ENCODE data around the gene IFT43. TPM values are rescaled to one million over a fixed set of nuclear protein-coding genes. Genes with fewer than 3 reads are reported as not detected.

IFT43 gene
- total RNA-seq, 1 experiment from 2014 or later = 17.5 TPM

GRCh38 chr14:76067536-76067935 lies 82.0 kb downstream of the IFT43 start:
- H3K9me3 Mint-ChIP-seq = peaks cover 24% of the 10 kb centered on the region
- CTCF ChIA-PET = interaction anchor here (2.3 kb wide), 1 partner anchor 12 kb away, joined by 6 read pairs; no protein-coding TSS in a partner anchor
- POLR2A ChIA-PET = no interaction called here
- H3K36me3 Mint-ChIP-seq = peaks cover 33% of the 10 kb centered on the region
- H3K27ac Mint-ChIP-seq = no peak overlapping the region
- H3K27me3 Mint-ChIP-seq (ENCODE audit: low read depth) = no peaks in the 10 kb centered on the region
- no peak overlapping the region for H3K4me3 Mint-ChIP-seq
- H3K4me1 Mint-ChIP-seq = no peaks in the 10 kb centered on the region
- TF ChIP-seq NR3C1 (CRISPR knock-in tag; conservative IDR thresholded peaks at IDR 0.05; ENCODE audit: low read depth) (no peak), ZNF416 (CRISPR knock-in tag; IDR thresholded peaks at IDR 0.05) (no peak), STAT6 (CRISPR knock-in tag; conservative IDR thresholded peaks at IDR 0.05; ENCODE audit: low read depth) (no peak), MYBL2 (CRISPR knock-in tag; IDR thresholded peaks at IDR 0.05) (no peak), SOX15 (CRISPR knock-in tag; IDR thresholded peaks at IDR 0.05) (no peak), ZNF671 (CRISPR knock-in tag; IDR thresholded peaks at IDR 0.05) (no peak)
- DNase-seq (ENCODE audit: low spot score) = no peak
- no peak for ATAC-seq

GRCh38 chr14:76073717-76074116 lies 88.2 kb downstream of the IFT43 start:
- Mint-ChIP-seq H3K36me3 (no peaks in the 10 kb centered on the region), H3K27ac (no peak overlapping the region), H3K4me3 (no peak overlapping the region), H3K27me3 (ENCODE audit: low read depth) (no peaks in the 10 kb centered on the region), H3K9me3 (no peaks in the 10 kb centered on the region), H3K4me1 (peaks cover 5% of the 10 kb centered on the region; the same call in 1 of the 2 replicates)
- CTCF ChIA-PET = no interaction called here
- TF ChIP-seq NFYB (CRISPR knock-in tag; conservative IDR thresholded peaks at IDR 0.05; ENCODE audit: low read depth) (no peak), MYBL2 (CRISPR knock-in tag; IDR thresholded peaks at IDR 0.05) (no peak), MLX (CRISPR knock-in tag; IDR thresholded peaks at IDR 0.05) (no peak), FOXP4 (CRISPR knock-in tag; IDR thresholded peaks at IDR 0.05) (no peak), SMAD3 (CRISPR knock-in tag; IDR thresholded peaks at IDR 0.05; ENCODE audit: borderline replicate concordance) (no peak), ETV6 (CRISPR knock-in tag; IDR thresholded peaks at IDR 0.05) (no peak), ZNF263 (CRISPR knock-in tag; IDR thresholded peaks at IDR 0.05; ENCODE audit: low read depth) (no peak), SOX15 (CRISPR knock-in tag; IDR thresholded peaks at IDR 0.05) (no peak), MXD4 (CRISPR knock-in tag; IDR thresholded peaks at IDR 0.05; ENCODE audit: borderline replicate concordance) (no peak), CREM (CRISPR knock-in tag; IDR thresholded peaks at IDR 0.05) (no peak), HMGA2 (CRISPR knock-in tag; IDR thresholded peaks at IDR 0.05) (no peak), JAZF1 (CRISPR knock-in tag; IDR thresholded peaks at IDR 0.05) (no peak), ARID4B (CRISPR knock-in tag; IDR thresholded peaks at IDR 0.05; ENCODE audit: borderline replicate concordance) (no peak), KAT7 (CRISPR knock-in tag; IDR thresholded peaks at IDR 0.05; ENCODE audit: borderline replicate concordance) (no peak)
- DNase-seq (ENCODE audit: low spot score) = no peak
- no peak for ATAC-seq
- POLR2A ChIA-PET = no interaction called here
